A549 (cell line): Measurements from ENCODE around the gene RXRA. TPM values are rescaled to one million over a fixed set of nuclear protein-coding genes. Genes with fewer than 3 reads are reported as not detected.

Experiments used
- ATAC-seq, 2 experiments: fragments of 200-7000 bp in 1 of 2; fragments of >200 bp in 1 of 2; cut with Nextera tagmentation in 1 of 2; cut with Tn5 transposase in 1 of 2; 3 replicates each; pipeline versions ENCODE4 v1.8.0 to v1.9.1; 2018 to 2020; ENCODE audit warnings: mild to moderate bottlenecking in 1 of 2, moderate library complexity in 1 of 2
- CTCF ChIA-PET: fragments of 300-600 bp; sonication (Branson Sonifier 250); formaldehyde crosslinking; extraction: SDS; loops from one replicate; lab custom pipeline; 2021; ENCODE audit warnings: antibody characterized with exemption, inconsistent platforms; lab: Yijun Ruan, JAX
- POLR2A ChIA-PET: fragments of 350-600 bp; formaldehyde crosslinking; extraction: SDS; loops from one replicate; lab custom pipeline; 2021; ENCODE audit warnings: antibody characterized with exemption, inconsistent platforms; lab: Yijun Ruan, JAX
- DNase-seq, 2 experiments: peaks; one replicate each; pipeline versions ENCODE4 v3.0.0 to v3.0.0-alpha.2; 2011 to 2016; ENCODE audit warnings: low read depth in 1 of 2, low spot score in 1 of 2
- FAIRE-seq: peaks from 2 replicates; lab custom pipeline; 2011; peaks lifted over from hg19 to GRCh38; lab: Jason Lieb, UNC
- H3K27ac ChIP-seq, 2 experiments: fragments of >200 bp; sonication (Bioruptor Twin); formaldehyde crosslinking; 3 replicates each; pipeline ENCODE4 v1.5.1; 2016 to 2017
- H3K4me1 ChIP-seq: fragments of >200 bp; sonication (Bioruptor Twin); formaldehyde crosslinking; 3 replicates; pipeline ENCODE4 v1.6.1; 2016
- H3K4me2 ChIP-seq: fragments of >200 bp; sonication (Bioruptor Twin); formaldehyde crosslinking; 3 replicates; pipeline ENCODE4 v1.6.1; 2016
- H3K4me3 ChIP-seq: fragments of >200 bp; sonication (Bioruptor Twin); formaldehyde crosslinking; 3 replicates; pipeline ENCODE4 v1.5.1; 2016
- H3K9me3 ChIP-seq: fragments of >200 bp; sonication (Bioruptor Twin); formaldehyde crosslinking; 3 replicates; pipeline ENCODE4 v1.6.1; 2016
- CHD2 ChIP-seq: fragments of 150-350 bp; IDR thresholded peaks from 2 replicates; pipeline ENCODE4 v1.6.1; 2014; ENCODE audit warnings: low read length; ENCODE audit not compliant: partially characterized antibody
- CHD4 ChIP-seq: fragments of 200-600 bp; sonication (generic); IDR thresholded peaks from 2 replicates; pipeline ENCODE4 v1.6.1; 2016; ENCODE audit warnings: antibody characterized with exemption, mild to moderate bottlenecking, borderline replicate concordance
- HDAC2 ChIP-seq: fragments of 200-600 bp; sonication (generic); IDR thresholded peaks from 2 replicates; pipeline ENCODE4 v1.6.1; 2016
- HEYL ChIP-seq: fragments of 250-450 bp; sonication (Bioruptor Pico); IDR thresholded peaks from 2 replicates; pipeline ENCODE4 v1.8.0; 2021; ENCODE audit warnings: mild to moderate bottlenecking, moderate library complexity
- HOXA7 ChIP-seq: fragments of 250-450 bp; sonication (Bioruptor Pico); IDR thresholded peaks from 2 replicates; pipeline ENCODE4 v1.5.0; 2020; ENCODE audit warnings: mild to moderate bottlenecking, moderate library complexity
- HOXB5 ChIP-seq: fragments of 250-450 bp; sonication (Bioruptor Pico); IDR thresholded peaks from 2 replicates; pipeline ENCODE4 v1.5.0; 2020; ENCODE audit warnings: mild to moderate bottlenecking, moderate library complexity
- JUN ChIP-seq, 2 experiments: fragments of >200 bp; sonication (Bioruptor Twin); formaldehyde crosslinking; IDR thresholded peaks; 2 replicates in 1 of 2; 3 replicates in 1 of 2; pipeline ENCODE4 v1.6.1; 2016 to 2017
- JUNB ChIP-seq: fragments of >200 bp; sonication (Bioruptor Twin); formaldehyde crosslinking; IDR thresholded peaks from 2 replicates; pipeline ENCODE4 v1.6.1; 2016
- MAFK ChIP-seq: fragments of 450-650 bp; IDR thresholded peaks from 2 replicates; pipeline ENCODE4 v1.6.1; 2014; ENCODE audit not compliant: partially characterized antibody
- NFE2L2 ChIP-seq: fragments of 150-350 bp; conservative IDR thresholded peaks from 2 replicates; pipeline ENCODE4 v1.6.1; 2014; ENCODE audit warnings: low read length
- POLR2A ChIP-seq: IDR thresholded peaks from 2 replicates; pipeline ENCODE4 v1.6.1; 2012; ENCODE audit warnings: mild to moderate bottlenecking, low read length
- POLR2AphosphoS2 ChIP-seq: conservative IDR thresholded peaks from 2 replicates; pipeline ENCODE4 v1.6.1; 2012; ENCODE audit warnings: low read length, improper control_type of control experiment, inconsistent platforms
- RCOR1 ChIP-seq: fragments of 150-350 bp; IDR thresholded peaks from 2 replicates; pipeline ENCODE4 v1.6.1; 2014; ENCODE audit warnings: antibody characterized with exemption, low read length, low read depth
- TP53 ChIP-seq: fragments of 250-450 bp; sonication (Bioruptor Pico); IDR thresholded peaks from 2 replicates; pipeline ENCODE4 v1.5.0; 2021; ENCODE audit warnings: mild to moderate bottlenecking, moderate library complexity
- ZFP36 ChIP-seq: fragments of 450-650 bp; IDR thresholded peaks from 2 replicates; pipeline ENCODE4 v1.6.1; 2014; ENCODE audit warnings: borderline replicate concordance; ENCODE audit not compliant: partially characterized antibody
- ZSCAN20 ChIP-seq: fragments of 250-450 bp; sonication (Bioruptor Pico); IDR thresholded peaks from 2 replicates; pipeline ENCODE4 v1.8.0; 2022; ENCODE audit warnings: mild to moderate bottlenecking, moderate library complexity
- WGBS: methylation state at CpG from one replicate; pipeline ENCODE4 v1.1.6; 2017; ENCODE audit errors: missing lambda C conversion rate; 5-methylcytosine and 5-hydroxymethylcytosine counted together
- polyA plus RNA-seq, 4 experiments: library from polyadenylated mRNA; depleted of rRNA in 3 of 4; stranded (reverse); fragments of >200 nt; fragmentation: RNase III in 1 of 4; extraction: RNeasy Plus Mini Kit Qiagen cat#74134 plus additional on column Dnase treatment in 1 of 4; gene quantifications; 2 replicates in 3 of 4; 3 replicates in 1 of 4; pipeline ENCODE4 v1.2.3, GENCODE V29; 2011 to 2017
- TF ChIP-seq, protein P1 (sequence below): fragments of >200 bp; sonication (Bioruptor Twin); formaldehyde crosslinking; IDR thresholded peaks from 2 replicates; pipeline ENCODE4 v1.6.1; 2016
- TF ChIP-seq, protein P2 (sequence below): IDR thresholded peaks from 2 replicates; pipeline ENCODE4 v1.6.1; 2012; ENCODE audit warnings: low read depth, borderline replicate concordance
- TF ChIP-seq, protein P3 (sequence below): fragments of >200 bp; sonication (Bioruptor Twin); formaldehyde crosslinking; IDR thresholded peaks from 3 replicates; pipeline ENCODE4 v1.5.1; 2016
- TF ChIP-seq, protein P4 (sequence below): IDR thresholded peaks from 2 replicates; pipeline ENCODE4 v1.6.1; 2012
- TF ChIP-seq, protein P5 (sequence below): IDR thresholded peaks from 2 replicates; pipeline ENCODE4 v1.6.1; 2012
- TF ChIP-seq, protein P6 (sequence below): fragments of 450-650 bp; IDR thresholded peaks from 2 replicates; pipeline ENCODE4 v1.6.1; 2014; ENCODE audit warnings: antibody characterized with exemption
- TF ChIP-seq, protein P7 (sequence below): fragments of >200 bp; sonication (Bioruptor Twin); formaldehyde crosslinking; IDR thresholded peaks from 3 replicates; pipeline ENCODE4 v1.6.1; 2016

RXRA gene
- polyA plus RNA-seq, 2 of the 4 experiments (the other 2 are of a cell fraction) = 6.6 to 23.9 TPM

DNA sequence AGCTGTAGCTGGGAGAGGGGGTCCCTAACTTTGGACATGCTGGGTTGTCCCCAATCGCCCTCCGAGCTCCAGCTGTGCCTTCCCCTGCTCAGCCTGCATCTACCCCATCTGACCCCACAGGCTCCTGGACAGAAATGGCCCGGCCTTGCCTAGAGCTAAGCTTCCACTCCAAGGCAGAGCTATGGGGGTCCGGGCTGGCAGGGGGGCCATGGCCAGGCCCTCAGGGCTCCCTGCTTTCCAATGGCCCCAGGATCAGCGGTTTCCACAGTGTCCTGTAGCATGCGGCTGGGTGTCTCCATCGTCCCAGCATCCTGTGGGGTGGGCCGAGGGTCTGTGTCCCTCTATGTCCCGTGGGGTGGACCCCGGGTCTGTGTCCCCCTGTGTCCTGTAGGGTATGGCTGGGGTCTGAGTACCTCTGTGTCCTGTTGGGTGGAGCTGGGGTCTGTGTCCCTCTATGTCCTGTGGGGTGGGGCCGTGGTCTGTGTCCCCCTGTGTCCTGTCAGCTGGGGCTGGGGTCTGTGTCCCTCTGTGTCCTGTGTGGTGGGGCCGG lies 130.6 kb downstream of the RXRA start:
- H3K4me2 ChIP-seq = peak overlapping the region; percentile 55
- peaks cover 54% of the 10 kb centered on the region for H3K4me1 ChIP-seq
- peak overlapping the region; percentile 80 to 92 for H3K27ac ChIP-seq
- FAIRE-seq = no peak
- no peak overlapping the region for H3K4me3 ChIP-seq
- POLR2A ChIA-PET = no interaction called here
- TF ChIP-seq HOXB5 (CRISPR knock-in tag) = no peak
- TF ChIP-seq, protein P1, sequence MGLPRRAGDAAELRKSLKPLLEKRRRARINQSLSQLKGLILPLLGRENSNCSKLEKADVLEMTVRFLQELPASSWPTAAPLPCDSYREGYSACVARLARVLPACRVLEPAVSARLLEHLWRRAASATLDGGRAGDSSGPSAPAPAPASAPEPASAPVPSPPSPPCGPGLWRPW = no peak
- no peak for TF ChIP-seq POLR2A
- no peak for TF ChIP-seq HOXA7 (CRISPR knock-in tag)
- TF ChIP-seq, protein P2, sequence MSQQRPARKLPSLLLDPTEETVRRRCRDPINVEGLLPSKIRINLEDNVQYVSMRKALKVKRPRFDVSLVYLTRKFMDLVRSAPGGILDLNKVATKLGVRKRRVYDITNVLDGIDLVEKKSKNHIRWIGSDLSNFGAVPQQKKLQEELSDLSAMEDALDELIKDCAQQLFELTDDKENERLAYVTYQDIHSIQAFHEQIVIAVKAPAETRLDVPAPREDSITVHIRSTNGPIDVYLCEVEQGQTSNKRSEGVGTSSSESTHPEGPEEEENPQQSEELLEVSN = no peak
- TF ChIP-seq RCOR1 = no peak
- TF ChIP-seq, all 56 proteins: peak for 0
- CTCF ChIA-PET = interaction anchor here (0.7 to 6.9 kb wide), 10 partner anchors 9 to 630 kb away, joined by 3 to 76 read pairs (median 5); no protein-coding TSS in a partner anchor
- ATAC-seq = peak in 1 of 2 experiments; percentile 24; a peak in 4 of 6 replicates
- WGBS = 20% methylated on average over 1 of the region's 12 CpGs
- peaks cover 8% of the 10 kb centered on the region; the same call in 2 of the 3 replicates for H3K9me3 ChIP-seq
- no peak for DNase-seq

DNA sequence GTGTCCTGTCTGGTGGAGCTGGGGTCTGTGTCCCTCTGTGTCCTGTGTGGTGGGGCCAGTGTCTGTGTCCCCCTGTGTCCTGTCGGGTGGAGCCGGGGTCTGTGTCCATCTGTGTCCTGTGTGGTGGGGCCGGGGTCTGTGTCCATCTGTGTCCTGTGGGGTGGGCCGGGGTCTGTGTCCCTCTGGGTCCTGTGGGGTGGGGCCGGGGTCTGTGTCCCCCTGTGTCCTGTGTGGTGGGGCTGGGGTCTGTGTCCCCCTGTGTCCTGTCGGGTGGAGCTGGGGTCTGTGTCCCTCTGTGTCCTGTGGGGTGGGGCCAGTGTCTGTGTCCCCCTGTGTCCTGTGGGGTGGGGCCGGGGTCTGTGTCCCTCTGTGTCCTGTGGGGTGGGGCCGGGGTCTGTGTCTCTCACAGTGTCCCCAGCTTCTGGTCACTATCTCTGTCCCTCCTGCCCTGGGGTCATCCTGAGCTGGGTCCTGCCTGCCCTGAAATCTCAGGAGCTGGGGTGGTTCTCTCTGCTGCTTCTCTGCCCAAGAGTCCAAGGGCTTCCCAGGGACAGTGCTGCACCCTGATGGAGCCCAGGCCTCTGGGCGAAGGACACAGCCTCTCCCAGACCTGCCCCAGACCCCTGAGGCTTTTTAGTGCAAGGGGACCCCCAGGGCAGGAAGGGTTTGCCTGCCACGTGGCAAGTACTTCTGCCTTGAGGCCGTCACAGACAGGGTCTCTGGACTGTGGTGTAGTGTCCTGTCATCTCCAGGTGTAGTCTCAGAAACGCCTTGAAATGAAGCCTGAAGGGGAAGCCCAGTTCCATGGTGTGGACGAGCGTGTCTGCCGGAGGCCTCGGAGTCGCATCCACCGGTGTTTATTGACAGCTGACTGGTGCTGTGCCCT lies 131.3 kb downstream of the RXRA start:
- no peak overlapping the region; the same call in 2 of the 3 replicates for H3K4me2 ChIP-seq
- H3K27ac ChIP-seq = peak overlapping the region; percentile 80 to 92
- H3K4me3 ChIP-seq = no peak overlapping the region
- WGBS = 89% methylated on average over 8 of the region's 18 CpGs
- TF ChIP-seq, protein P3, sequence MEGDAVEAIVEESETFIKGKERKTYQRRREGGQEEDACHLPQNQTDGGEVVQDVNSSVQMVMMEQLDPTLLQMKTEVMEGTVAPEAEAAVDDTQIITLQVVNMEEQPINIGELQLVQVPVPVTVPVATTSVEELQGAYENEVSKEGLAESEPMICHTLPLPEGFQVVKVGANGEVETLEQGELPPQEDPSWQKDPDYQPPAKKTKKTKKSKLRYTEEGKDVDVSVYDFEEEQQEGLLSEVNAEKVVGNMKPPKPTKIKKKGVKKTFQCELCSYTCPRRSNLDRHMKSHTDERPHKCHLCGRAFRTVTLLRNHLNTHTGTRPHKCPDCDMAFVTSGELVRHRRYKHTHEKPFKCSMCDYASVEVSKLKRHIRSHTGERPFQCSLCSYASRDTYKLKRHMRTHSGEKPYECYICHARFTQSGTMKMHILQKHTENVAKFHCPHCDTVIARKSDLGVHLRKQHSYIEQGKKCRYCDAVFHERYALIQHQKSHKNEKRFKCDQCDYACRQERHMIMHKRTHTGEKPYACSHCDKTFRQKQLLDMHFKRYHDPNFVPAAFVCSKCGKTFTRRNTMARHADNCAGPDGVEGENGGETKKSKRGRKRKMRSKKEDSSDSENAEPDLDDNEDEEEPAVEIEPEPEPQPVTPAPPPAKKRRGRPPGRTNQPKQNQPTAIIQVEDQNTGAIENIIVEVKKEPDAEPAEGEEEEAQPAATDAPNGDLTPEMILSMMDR = no peak
- TF ChIP-seq TP53 (CRISPR knock-in tag) = no peak
- TF ChIP-seq JUNB = no peak
- no peak for TF ChIP-seq HEYL
- TF ChIP-seq, protein P4, sequence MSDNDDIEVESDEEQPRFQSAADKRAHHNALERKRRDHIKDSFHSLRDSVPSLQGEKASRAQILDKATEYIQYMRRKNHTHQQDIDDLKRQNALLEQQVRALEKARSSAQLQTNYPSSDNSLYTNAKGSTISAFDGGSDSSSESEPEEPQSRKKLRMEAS = no peak
- no peak for TF ChIP-seq NFE2L2
- no peak for TF ChIP-seq POLR2AphosphoS2
- TF ChIP-seq, protein P5, sequence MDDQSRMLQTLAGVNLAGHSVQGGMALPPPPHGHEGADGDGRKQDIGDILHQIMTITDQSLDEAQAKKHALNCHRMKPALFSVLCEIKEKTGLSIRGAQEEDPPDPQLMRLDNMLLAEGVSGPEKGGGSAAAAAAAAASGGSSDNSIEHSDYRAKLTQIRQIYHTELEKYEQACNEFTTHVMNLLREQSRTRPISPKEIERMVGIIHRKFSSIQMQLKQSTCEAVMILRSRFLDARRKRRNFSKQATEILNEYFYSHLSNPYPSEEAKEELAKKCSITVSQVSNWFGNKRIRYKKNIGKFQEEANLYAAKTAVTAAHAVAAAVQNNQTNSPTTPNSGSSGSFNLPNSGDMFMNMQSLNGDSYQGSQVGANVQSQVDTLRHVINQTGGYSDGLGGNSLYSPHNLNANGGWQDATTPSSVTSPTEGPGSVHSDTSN = no peak
- no peak for TF ChIP-seq CHD4
- TF ChIP-seq JUN (IDR thresholded peaks at IDR 0.05) = no peak
- no peak for TF ChIP-seq CHD2
- TF ChIP-seq ZFP36 = no peak
- TF ChIP-seq, protein P6, sequence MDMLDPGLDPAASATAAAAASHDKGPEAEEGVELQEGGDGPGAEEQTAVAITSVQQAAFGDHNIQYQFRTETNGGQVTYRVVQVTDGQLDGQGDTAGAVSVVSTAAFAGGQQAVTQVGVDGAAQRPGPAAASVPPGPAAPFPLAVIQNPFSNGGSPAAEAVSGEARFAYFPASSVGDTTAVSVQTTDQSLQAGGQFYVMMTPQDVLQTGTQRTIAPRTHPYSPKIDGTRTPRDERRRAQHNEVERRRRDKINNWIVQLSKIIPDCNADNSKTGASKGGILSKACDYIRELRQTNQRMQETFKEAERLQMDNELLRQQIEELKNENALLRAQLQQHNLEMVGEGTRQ = no peak
- TF ChIP-seq, protein P7, sequence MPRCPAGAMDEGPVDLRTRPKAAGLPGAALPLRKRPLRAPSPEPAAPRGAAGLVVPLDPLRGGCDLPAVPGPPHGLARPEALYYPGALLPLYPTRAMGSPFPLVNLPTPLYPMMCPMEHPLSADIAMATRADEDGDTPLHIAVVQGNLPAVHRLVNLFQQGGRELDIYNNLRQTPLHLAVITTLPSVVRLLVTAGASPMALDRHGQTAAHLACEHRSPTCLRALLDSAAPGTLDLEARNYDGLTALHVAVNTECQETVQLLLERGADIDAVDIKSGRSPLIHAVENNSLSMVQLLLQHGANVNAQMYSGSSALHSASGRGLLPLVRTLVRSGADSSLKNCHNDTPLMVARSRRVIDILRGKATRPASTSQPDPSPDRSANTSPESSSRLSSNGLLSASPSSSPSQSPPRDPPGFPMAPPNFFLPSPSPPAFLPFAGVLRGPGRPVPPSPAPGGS = no peak
- no peak for TF ChIP-seq MAFK
- TF ChIP-seq HDAC2 = no peak
- no peak for TF ChIP-seq ZSCAN20
- no peak for DNase-seq
- no peak for ATAC-seq
- peaks cover 9% of the 10 kb centered on the region; the same call in 2 of the 3 replicates for H3K9me3 ChIP-seq
- POLR2A ChIA-PET = no interaction called here
- CTCF ChIA-PET = interaction anchor here (0.5 to 6.9 kb wide), 10 partner anchors 10 to 232 kb away, joined by 3 to 76 read pairs (median 4); no protein-coding TSS in a partner anchor
- peaks cover 54% of the 10 kb centered on the region for H3K4me1 ChIP-seq
- no peak for FAIRE-seq
